Pulmonary artery endothelial cell (primary cell): ENCODE measurements around the gene OR7G3. TPM values are rescaled to one million over a fixed set of nuclear protein-coding genes. Genes with fewer than 3 reads are reported as not detected.

Experiments used
- DNase-seq: peaks from one replicate; pipeline ENCODE4 v3.0.0-alpha.2; 2011; ENCODE audit warnings: low read depth, low spot score
- total RNA-seq: library from RNA; depleted of rRNA; stranded (reverse); fragments of >200 nt; gene quantifications from 2 replicates; pipeline ENCODE4 v1.2.3, GENCODE V29; 2014

Gene OR7G3
- total RNA-seq, 1 donor from 2014 or later: not detected

GRCh38 chr19:9109959-9110358 lies 16.8 kb downstream of the OR7G3 start:
- no peak for DNase-seq

- no peak for DNase-seq
Observed at GRCh38 chr19:9107375-9107774, 19.4 kb downstream of the OR7G3 start, which contains the start of gene OR7G2. TSS of gene OR7G2 (minus strand) at chr19:9107475. CDS start at chr19:9103243, 4,232 bp downstream.

GRCh38 chr19:9086761-9087160 lies 40.0 kb downstream of the OR7G3 start, which contains the start of gene OR1M1:
TSS of gene OR1M1 (plus strand) at chr19:9087061. CDS start at chr19:9093245, 6,184 bp downstream.
- DNase-seq: no peak

- DNase-seq: no peak
Observed at GRCh38 chr19:9078651-9079050, 48.1 kb downstream of the OR7G3 start.

GRCh38 chr19:9076901-9077300 lies 49.8 kb downstream of the OR7G3 start:
- DNase-seq: no peak

Other genes starting within 250 kb of the OR7G3 start
- under 0.01 TPM in 1 of 2 replicates, not detected in the other for gene MUC16, start 116.5 kb downstream of the OR7G3 start, total RNA-seq
- gene OR1M1, start 39.9 kb downstream of the OR7G3 start, total RNA-seq: not detected in 2 replicates
- gene OR7G2, start 19.5 kb downstream of the OR7G3 start, total RNA-seq: not detected in 2 replicates
- not detected in 2 replicates for gene OR7G1, start 11.2 kb downstream of the OR7G3 start, total RNA-seq
- gene ZNF317, start 13.4 kb upstream of the OR7G3 start, total RNA-seq: 13.9 and 17.2 TPM in 2 replicates
- not detected in 2 replicates for gene OR7D2, start 52.0 kb upstream of the OR7G3 start, total RNA-seq
- gene OR7D4, start 92.6 kb upstream of the OR7G3 start, total RNA-seq: not detected in 2 replicates
- not detected in 2 replicates for gene OR7E24, start 124.0 kb upstream of the OR7G3 start, total RNA-seq
- 3.9 and 6.0 TPM in 2 replicates for gene ZNF699, start 182.9 kb upstream of the OR7G3 start, total RNA-seq
- 7.6 and 11.5 TPM in 2 replicates for gene ZNF559, start 197.2 kb upstream of the OR7G3 start, total RNA-seq
- 0.40 and 1.4 TPM in 2 replicates for gene ZNF177, start 236.1 kb upstream of the OR7G3 start, total RNA-seq